Fibroblast of the aortic adventitia (primary cell): ENCODE data around the gene EFHD1. TPM values are rescaled to one million over a fixed set of nuclear protein-coding genes. Genes with fewer than 3 reads are reported as not detected.
A peak's percentile ranks its signal among the peaks of the same experiment; 100 is the strongest.
"Not testable (repeated sequence)": the region's sequence is repeated elsewhere in the genome, so short reads cannot be mapped to it uniquely, and the experiment has no call there.

Experiments used
- DNase-seq: peaks from one replicate; pipeline ENCODE4 v3.0.0-alpha.2; 2010; ENCODE audit warnings: low read depth
- H3K4me3 ChIP-seq: 2 replicates; pipeline ENCODE4 v1.5.1; 2011; ENCODE audit warnings: low read depth, mild to moderate bottlenecking, control low read depth, low read length, moderate library complexity
- total RNA-seq: library from RNA; depleted of rRNA; stranded (reverse); fragments of >200 nt; gene quantifications from 2 replicates; pipeline ENCODE4 v1.2.3, GENCODE V29; 2012; ENCODE audit warnings: low replicate concordance
- TF ChIP-seq, protein P1 (sequence below): IDR thresholded peaks from 2 replicates; pipeline ENCODE4 v1.5.1; 2011; ENCODE audit warnings: mild to moderate bottlenecking, low read length, control low read depth, inconsistent platforms; ENCODE audit not compliant: insufficient read depth

The EFHD1 gene
- total RNA-seq, 1 donor, result 0.45 TPM

DNA sequence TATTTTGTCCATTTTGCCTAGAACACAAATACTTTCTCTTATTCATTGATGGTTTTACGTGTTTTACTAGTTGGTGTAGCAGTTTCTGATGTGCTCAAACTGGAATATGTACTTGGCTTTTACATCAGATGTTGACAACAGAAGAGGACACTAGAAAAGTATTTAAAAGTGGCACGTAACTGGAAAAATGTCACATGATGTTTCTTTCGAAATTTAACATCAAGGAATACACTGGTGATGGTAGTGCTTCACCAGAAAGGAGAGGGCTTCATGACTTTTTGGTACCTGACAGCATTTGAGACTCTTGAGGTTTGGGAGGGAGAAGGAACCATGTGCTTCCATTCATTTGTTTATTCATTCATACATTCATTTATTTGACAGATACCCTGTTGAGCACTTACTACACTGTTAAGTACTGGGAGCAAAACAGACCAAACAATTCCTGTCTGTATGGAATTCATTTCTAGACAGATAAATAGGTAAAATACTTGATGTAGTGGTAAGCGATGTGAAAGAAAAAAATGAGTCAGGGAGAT, 65.2 kb downstream of the EFHD1 start:
- DNase-seq, result peak; percentile 11
- TF ChIP-seq, protein P1, sequence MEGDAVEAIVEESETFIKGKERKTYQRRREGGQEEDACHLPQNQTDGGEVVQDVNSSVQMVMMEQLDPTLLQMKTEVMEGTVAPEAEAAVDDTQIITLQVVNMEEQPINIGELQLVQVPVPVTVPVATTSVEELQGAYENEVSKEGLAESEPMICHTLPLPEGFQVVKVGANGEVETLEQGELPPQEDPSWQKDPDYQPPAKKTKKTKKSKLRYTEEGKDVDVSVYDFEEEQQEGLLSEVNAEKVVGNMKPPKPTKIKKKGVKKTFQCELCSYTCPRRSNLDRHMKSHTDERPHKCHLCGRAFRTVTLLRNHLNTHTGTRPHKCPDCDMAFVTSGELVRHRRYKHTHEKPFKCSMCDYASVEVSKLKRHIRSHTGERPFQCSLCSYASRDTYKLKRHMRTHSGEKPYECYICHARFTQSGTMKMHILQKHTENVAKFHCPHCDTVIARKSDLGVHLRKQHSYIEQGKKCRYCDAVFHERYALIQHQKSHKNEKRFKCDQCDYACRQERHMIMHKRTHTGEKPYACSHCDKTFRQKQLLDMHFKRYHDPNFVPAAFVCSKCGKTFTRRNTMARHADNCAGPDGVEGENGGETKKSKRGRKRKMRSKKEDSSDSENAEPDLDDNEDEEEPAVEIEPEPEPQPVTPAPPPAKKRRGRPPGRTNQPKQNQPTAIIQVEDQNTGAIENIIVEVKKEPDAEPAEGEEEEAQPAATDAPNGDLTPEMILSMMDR, result no peak
- peak overlapping the region; percentile 99 for H3K4me3 ChIP-seq

DNA sequence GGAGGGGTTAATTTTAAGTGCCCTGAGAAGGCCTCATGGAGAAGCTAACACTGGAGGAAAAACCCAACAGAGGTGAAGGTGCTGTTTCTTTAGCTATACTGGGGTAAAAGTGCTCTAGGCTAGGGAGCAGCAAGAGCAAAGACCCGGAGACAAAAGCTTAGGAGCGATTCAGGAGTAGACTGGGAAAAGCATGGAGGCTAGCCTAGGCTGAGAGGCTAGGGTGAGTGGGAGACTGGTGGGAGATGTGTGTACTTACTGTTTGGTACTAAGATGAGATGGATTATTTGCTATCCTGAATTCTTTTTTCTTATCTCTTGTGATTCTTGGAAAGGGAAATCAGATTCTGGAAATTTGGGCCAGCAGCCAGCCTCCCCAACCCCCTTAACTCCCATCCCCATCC, 65.7 kb downstream of the EFHD1 start:
- peak overlapping the region; percentile 47 for H3K4me3 ChIP-seq
- no peak for DNase-seq
- TF ChIP-seq, protein P1, result no peak

DNA sequence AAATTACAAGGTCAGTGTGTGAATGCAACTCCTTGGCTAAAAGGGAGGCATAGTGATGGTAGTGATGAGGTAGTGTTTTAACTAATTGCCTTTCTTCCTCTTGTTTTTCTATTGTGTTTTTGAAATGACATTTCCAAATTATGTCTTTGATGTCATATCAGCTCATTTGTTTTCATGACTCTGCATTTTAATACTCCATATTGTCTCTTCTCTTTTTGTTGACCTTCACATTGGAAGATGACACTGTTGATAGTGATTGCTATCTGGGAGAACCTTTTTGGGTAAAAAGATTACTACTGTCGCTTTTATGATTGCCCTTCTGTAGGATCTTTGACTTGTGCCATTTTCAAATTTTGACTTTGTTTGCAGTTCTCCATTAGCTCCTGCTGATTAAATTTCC, 66.8 kb downstream of the EFHD1 start:
- no peak for DNase-seq
- H3K4me3 ChIP-seq, result no peak overlapping the region
- TF ChIP-seq, protein P1, result no peak

DNA sequence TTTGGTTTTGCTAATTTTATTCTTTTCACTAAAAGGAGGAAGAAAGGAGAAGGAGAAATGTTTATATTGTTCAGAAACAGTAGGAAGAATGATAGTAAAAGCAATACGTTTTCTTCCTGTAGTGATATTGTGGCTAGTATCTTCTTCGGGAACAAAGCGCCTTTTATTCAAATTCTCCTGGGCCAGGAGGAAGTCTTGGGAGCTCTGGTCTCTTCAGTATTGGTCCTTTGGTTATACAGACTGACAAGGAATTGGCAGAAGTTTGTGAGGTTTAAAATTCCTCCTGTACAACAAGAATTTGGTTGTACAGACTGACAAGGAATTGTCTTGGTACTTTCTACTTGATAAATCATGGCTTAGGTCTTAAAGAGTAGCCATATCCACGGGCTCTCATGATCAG, 73.7 kb downstream of the EFHD1 start:
- H3K4me3 ChIP-seq, result no peak overlapping the region
- DNase-seq, result no peak
- TF ChIP-seq, protein P1, result no peak

DNA sequence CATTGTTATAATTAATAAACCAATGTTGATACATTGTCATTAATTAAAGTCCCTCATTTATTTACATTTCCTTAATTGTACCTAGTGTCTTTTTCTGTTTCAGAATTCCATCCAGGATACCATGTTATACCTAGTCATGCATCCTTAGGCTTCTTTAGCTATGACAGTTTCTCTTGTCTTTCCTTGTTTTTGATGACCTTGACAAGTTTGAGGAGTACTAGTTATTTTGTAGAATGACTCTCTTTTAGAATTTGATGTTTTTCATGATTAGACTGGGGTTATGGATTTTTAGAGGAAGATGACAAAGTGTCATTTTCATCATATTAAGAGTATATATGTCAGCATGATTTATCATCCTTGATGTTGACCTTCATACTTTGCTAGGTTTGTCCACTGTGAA, 80.1 kb downstream of the EFHD1 start:
- TF ChIP-seq, protein P1, result no peak
- DNase-seq, result no peak
- H3K4me3 ChIP-seq, result no peak overlapping the region

DNA sequence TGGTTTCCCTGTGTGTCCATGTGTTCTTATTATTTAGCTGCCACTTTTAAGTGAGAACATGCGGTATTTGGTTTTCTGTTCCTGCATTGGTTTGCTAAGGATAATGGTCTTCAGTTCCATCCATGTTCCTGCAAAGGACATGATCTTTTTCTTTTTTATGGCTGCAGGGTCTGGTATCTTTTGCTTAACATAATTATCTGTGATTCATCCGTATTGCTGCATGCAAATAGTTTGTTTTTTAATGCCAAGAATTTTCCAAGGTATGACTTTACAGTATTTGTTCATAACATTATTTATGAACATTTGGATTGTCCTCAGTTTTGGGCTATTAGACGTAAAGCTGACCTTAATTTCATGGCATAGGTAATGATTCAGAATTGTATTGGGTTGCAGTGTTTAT, 81.6 kb downstream of the EFHD1 start:
- TF ChIP-seq, protein P1, result no peak
- DNase-seq, result peak; percentile 10
- H3K4me3 ChIP-seq, result no peak overlapping the region

DNA sequence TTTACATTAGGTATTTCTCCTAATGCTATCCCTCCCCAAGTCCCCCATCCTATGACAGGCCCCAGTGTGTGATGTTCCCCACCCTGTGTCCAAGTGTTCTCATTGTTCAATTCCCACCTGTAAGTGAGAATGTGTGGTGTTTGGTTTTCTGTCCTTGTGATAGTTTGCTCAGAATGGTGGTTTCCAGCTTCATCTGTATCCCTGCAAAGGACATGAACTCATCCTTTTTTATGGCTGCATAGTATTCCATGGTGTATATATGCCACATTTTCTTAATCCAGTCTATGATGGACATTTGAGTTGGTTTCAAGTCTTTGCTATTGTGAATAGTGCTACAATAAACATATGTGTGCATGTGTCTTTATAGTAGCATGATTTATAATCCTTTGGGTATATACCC, 86.7 kb downstream of the EFHD1 start:
- not testable (repeated sequence) for DNase-seq, H3K4me3 ChIP-seq
